ENCODE data around the gene ZNF580.

Gene ZNF580

GRCh38 chr19:55640577-55641425, at the start of gene ZNF580:
TSS of gene ZNF580 (plus strand) at chr19:55641002. CDS start at chr19:55642509, 1,507 bp downstream.
- no peak for DNase-seq (ENCODE audit: low spot score)

GRCh38 chr19:55591555-55591954, 49.2 kb upstream of the ZNF580 start:
- ATAC-seq (ENCODE audit: low read depth) = no peak
- H3K36me3 ChIP-seq (ENCODE audit: low read depth) = peaks cover 13% of the 10 kb centered on the region
- H3K27ac ChIP-seq (ENCODE audit: poor library complexity, severe bottlenecking) = no peak overlapping the region
- H3K9me3 ChIP-seq (ENCODE audit: severe bottlenecking) = no peaks in the 10 kb centered on the region
- peaks cover 1% of the 10 kb centered on the region for H3K4me1 ChIP-seq (ENCODE audit: insufficient read depth, poor library complexity, severe bottlenecking)
- TF ChIP-seq CTCF (IDR thresholded peaks at IDR 0.05; ENCODE audit: poor library complexity, severe bottlenecking) = no peak
- H3K4me3 ChIP-seq (ENCODE audit: severe bottlenecking) = no peak overlapping the region
- H3K27me3 ChIP-seq (ENCODE audit: insufficient read depth, poor library complexity, severe bottlenecking) = no peaks in the 10 kb centered on the region
- DNase-seq (ENCODE audit: low spot score) = peak; percentile 20

More at GRCh38 chr19:55640577-55641425, at the start of gene ZNF580:
- peak within 1 kb of the TSS; percentile 47 for H3K4me3 ChIP-seq (ENCODE audit: severe bottlenecking)
- no peaks in the 10 kb centered on the region for H3K9me3 ChIP-seq (ENCODE audit: severe bottlenecking)
- H3K36me3 ChIP-seq (ENCODE audit: low read depth) = peaks cover 16% of the 10 kb centered on the region
- H3K27me3 ChIP-seq (ENCODE audit: insufficient read depth, poor library complexity, severe bottlenecking) = no peaks in the 10 kb centered on the region
- H3K4me1 ChIP-seq (ENCODE audit: insufficient read depth, poor library complexity, severe bottlenecking) = peaks cover 4% of the 10 kb centered on the region
- H3K27ac ChIP-seq (ENCODE audit: poor library complexity, severe bottlenecking) = peak within 1 kb of the TSS; percentile 89
- ATAC-seq (ENCODE audit: low read depth) = peak; percentile 49
- no peak for TF ChIP-seq CTCF (IDR thresholded peaks at IDR 0.05; ENCODE audit: poor library complexity, severe bottlenecking)

- DNase-seq (ENCODE audit: low spot score) = peak; percentile 57
- Histone ChIP-seq H3K9me3 (ENCODE audit: severe bottlenecking) (no peaks in the 10 kb centered on the region), H3K4me1 (ENCODE audit: insufficient read depth, poor library complexity, severe bottlenecking) (no peaks in the 10 kb centered on the region), H3K36me3 (ENCODE audit: low read depth) (peaks cover 20% of the 10 kb centered on the region), H3K27me3 (ENCODE audit: insufficient read depth, poor library complexity, severe bottlenecking) (no peaks in the 10 kb centered on the region), H3K4me3 (ENCODE audit: severe bottlenecking) (no peak overlapping the region), H3K27ac (ENCODE audit: poor library complexity, severe bottlenecking) (no peak overlapping the region)
- ATAC-seq (ENCODE audit: low read depth) = no peak
- TF ChIP-seq CTCF (IDR thresholded peaks at IDR 0.05; ENCODE audit: poor library complexity, severe bottlenecking) = no peak
These were observed 48.3 kb upstream of the ZNF580 start for GRCh38 chr19:55592391-55593090.

GRCh38 chr19:55593096-55593772, 47.6 kb upstream of the ZNF580 start:
- Histone ChIP-seq H3K36me3 (ENCODE audit: low read depth) (peaks cover 23% of the 10 kb centered on the region), H3K9me3 (ENCODE audit: severe bottlenecking) (no peaks in the 10 kb centered on the region), H3K4me1 (ENCODE audit: insufficient read depth, poor library complexity, severe bottlenecking) (no peaks in the 10 kb centered on the region), H3K27me3 (ENCODE audit: insufficient read depth, poor library complexity, severe bottlenecking) (no peaks in the 10 kb centered on the region), H3K27ac (ENCODE audit: poor library complexity, severe bottlenecking) (no peak overlapping the region), H3K4me3 (ENCODE audit: severe bottlenecking) (no peak overlapping the region)
- no peak for ATAC-seq (ENCODE audit: low read depth)
- TF ChIP-seq CTCF (IDR thresholded peaks at IDR 0.05; ENCODE audit: poor library complexity, severe bottlenecking) = no peak
- DNase-seq (ENCODE audit: low spot score) = peak; percentile 51

Data from RWPE2 (cell line).